ENCODE measurements around the gene PCDHA1. TPM values are rescaled to one million over a fixed set of nuclear protein-coding genes. Genes with fewer than 3 reads are reported as not detected.

Gene PCDHA1
- total and polyA plus RNA-seq, 9 of the 15 experiments (the other 6 are each of a cell fraction or from before 2014, with no cell fraction given) = not detected

DNA sequence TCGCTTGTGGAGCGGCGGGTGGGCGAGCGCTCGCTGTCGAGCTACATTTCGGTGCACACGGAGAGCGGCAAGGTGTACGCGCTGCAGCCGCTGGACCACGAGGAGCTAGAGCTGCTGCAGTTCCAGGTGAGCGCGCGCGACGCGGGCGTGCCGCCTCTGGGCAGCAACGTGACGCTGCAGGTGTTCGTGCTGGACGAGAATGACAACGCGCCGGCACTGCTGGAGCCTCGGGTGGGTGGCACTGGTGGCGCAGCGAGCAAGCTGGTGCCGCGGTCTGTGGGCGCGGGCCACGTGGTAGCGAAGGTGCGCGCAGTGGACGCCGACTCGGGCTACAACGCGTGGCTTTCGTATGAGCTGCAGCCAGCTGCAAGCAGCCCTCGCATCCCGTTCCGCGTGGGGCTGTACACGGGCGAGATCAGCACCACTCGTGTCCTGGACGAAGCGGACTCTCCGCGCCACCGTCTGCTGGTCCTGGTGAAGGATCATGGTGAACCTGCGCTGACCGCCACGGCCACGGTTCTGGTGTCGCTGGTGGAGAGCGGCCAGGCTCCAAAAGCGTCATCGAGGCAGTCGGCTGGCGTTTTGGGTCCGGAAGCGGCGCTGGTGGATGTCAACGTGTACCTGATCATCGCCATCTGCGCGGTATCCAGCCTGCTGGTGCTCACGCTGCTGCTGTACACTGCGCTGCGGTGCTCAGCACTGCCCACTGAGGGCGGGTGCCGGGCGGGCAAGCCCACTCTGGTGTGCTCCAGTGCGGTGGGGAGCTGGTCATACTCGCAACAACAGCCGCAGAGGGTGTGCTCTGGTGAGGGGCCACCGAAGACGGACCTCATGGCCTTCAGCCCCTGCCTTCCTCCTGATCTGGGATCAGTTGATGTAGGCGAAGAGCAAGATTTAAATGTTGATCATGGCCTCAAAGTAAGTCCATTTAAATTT, 57.1 kb downstream of the PCDHA1 start:
- WGBS (ENCODE audit: insufficient coverage, low coverage, missing lambda C conversion rate) = 34% methylated on average over 66 of the region's 87 CpGs

More for the DNA sequence above, 57.1 kb downstream of the PCDHA1 start:
- DNase-seq (ENCODE audit: extremely low read depth in 1 of 4, low spot score in 3 of 4) (no peak), FAIRE-seq (no peak), ATAC-seq (no peak)
- no peaks in the 10 kb centered on the region for H3K27me3 ChIP-seq (ENCODE audit: control insufficient read depth in 2 of 2, insufficient read depth in 2 of 2, low read length in 2 of 2)
- H3K9me1 ChIP-seq (ENCODE audit: control insufficient read depth, insufficient read depth, low read length) = no peaks in the 10 kb centered on the region
- no TSS peak for BruUV-seq (replicated peaks)
- H3K4me2 ChIP-seq (ENCODE audit: insufficient read depth, low read length) = no peak overlapping the region
- H3K27ac ChIP-seq (ENCODE audit: extremely low read depth, low read depth, low read length) = no peak overlapping the region
- no peaks in the 10 kb centered on the region for H3K79me2 ChIP-seq (ENCODE audit: control insufficient read depth, insufficient read depth, low read length)
- in situ Hi-C loops (cut with MboI) = no loop called here
- no peak overlapping the region for H3K4me3 ChIP-seq
- H2AFZ ChIP-seq (ENCODE audit: low read depth, low read length) = no peak overlapping the region
- H4K20me1 ChIP-seq (replicated peaks; ENCODE audit: control insufficient read depth, insufficient read depth, low read length) = no peaks in the 10 kb centered on the region
- H3K9ac ChIP-seq (ENCODE audit: insufficient read depth in 1 of 2, low read depth in 2 of 2, low read length in 2 of 2) = no peak overlapping the region
- no peaks in the 10 kb centered on the region for H3K36me3 ChIP-seq (ENCODE audit: control insufficient read depth, insufficient read depth, low read length)
- H3K9me3 ChIP-seq (replicated peaks; ENCODE audit: control insufficient read depth, insufficient read depth, low read depth, low read length) = no peaks in the 10 kb centered on the region
- TF ChIP-seq NFRKB (IDR thresholded peaks at IDR 0.05; ENCODE audit: low read depth) (no peak), CEBPG (CRISPR knock-in tag; IDR thresholded peaks at IDR 0.05) (no peak), CEBPG (tag; conservative IDR thresholded peaks at IDR 0.05 in 1 of 2, IDR thresholded peaks at IDR 0.05 in 1 of 2) (no peak), TARDBP (IDR thresholded peaks at IDR 0.05) (no peak), SMAD1 (IDR thresholded peaks at IDR 0.05; ENCODE audit: low read depth, low read length, partially characterized antibody) (no peak), HDAC8 (tag; IDR thresholded peaks at IDR 0.05) (no peak)
- TF ChIP-seq, protein P1, sequence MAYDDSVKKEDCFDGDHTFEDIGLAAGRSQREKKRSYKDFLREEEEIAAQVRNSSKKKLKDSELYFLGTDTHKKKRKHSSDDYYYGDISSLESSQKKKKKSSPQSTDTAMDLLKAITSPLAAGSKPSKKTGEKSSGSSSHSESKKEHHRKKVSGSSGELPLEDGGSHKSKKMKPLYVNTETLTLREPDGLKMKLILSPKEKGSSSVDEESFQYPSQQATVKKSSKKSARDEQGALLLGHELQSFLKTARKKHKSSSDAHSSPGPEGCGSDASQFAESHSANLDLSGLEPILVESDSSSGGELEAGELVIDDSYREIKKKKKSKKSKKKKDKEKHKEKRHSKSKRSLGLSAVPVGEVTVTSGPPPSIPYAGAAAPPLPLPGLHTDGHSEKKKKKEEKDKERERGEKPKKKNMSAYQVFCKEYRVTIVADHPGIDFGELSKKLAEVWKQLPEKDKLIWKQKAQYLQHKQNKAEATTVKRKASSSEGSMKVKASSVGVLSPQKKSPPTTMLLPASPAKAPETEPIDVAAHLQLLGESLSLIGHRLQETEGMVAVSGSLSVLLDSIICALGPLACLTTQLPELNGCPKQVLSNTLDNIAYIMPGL (CRISPR knock-in tag; IDR thresholded peaks at IDR 0.05) = no peak
- TF ChIP-seq, protein P2, sequence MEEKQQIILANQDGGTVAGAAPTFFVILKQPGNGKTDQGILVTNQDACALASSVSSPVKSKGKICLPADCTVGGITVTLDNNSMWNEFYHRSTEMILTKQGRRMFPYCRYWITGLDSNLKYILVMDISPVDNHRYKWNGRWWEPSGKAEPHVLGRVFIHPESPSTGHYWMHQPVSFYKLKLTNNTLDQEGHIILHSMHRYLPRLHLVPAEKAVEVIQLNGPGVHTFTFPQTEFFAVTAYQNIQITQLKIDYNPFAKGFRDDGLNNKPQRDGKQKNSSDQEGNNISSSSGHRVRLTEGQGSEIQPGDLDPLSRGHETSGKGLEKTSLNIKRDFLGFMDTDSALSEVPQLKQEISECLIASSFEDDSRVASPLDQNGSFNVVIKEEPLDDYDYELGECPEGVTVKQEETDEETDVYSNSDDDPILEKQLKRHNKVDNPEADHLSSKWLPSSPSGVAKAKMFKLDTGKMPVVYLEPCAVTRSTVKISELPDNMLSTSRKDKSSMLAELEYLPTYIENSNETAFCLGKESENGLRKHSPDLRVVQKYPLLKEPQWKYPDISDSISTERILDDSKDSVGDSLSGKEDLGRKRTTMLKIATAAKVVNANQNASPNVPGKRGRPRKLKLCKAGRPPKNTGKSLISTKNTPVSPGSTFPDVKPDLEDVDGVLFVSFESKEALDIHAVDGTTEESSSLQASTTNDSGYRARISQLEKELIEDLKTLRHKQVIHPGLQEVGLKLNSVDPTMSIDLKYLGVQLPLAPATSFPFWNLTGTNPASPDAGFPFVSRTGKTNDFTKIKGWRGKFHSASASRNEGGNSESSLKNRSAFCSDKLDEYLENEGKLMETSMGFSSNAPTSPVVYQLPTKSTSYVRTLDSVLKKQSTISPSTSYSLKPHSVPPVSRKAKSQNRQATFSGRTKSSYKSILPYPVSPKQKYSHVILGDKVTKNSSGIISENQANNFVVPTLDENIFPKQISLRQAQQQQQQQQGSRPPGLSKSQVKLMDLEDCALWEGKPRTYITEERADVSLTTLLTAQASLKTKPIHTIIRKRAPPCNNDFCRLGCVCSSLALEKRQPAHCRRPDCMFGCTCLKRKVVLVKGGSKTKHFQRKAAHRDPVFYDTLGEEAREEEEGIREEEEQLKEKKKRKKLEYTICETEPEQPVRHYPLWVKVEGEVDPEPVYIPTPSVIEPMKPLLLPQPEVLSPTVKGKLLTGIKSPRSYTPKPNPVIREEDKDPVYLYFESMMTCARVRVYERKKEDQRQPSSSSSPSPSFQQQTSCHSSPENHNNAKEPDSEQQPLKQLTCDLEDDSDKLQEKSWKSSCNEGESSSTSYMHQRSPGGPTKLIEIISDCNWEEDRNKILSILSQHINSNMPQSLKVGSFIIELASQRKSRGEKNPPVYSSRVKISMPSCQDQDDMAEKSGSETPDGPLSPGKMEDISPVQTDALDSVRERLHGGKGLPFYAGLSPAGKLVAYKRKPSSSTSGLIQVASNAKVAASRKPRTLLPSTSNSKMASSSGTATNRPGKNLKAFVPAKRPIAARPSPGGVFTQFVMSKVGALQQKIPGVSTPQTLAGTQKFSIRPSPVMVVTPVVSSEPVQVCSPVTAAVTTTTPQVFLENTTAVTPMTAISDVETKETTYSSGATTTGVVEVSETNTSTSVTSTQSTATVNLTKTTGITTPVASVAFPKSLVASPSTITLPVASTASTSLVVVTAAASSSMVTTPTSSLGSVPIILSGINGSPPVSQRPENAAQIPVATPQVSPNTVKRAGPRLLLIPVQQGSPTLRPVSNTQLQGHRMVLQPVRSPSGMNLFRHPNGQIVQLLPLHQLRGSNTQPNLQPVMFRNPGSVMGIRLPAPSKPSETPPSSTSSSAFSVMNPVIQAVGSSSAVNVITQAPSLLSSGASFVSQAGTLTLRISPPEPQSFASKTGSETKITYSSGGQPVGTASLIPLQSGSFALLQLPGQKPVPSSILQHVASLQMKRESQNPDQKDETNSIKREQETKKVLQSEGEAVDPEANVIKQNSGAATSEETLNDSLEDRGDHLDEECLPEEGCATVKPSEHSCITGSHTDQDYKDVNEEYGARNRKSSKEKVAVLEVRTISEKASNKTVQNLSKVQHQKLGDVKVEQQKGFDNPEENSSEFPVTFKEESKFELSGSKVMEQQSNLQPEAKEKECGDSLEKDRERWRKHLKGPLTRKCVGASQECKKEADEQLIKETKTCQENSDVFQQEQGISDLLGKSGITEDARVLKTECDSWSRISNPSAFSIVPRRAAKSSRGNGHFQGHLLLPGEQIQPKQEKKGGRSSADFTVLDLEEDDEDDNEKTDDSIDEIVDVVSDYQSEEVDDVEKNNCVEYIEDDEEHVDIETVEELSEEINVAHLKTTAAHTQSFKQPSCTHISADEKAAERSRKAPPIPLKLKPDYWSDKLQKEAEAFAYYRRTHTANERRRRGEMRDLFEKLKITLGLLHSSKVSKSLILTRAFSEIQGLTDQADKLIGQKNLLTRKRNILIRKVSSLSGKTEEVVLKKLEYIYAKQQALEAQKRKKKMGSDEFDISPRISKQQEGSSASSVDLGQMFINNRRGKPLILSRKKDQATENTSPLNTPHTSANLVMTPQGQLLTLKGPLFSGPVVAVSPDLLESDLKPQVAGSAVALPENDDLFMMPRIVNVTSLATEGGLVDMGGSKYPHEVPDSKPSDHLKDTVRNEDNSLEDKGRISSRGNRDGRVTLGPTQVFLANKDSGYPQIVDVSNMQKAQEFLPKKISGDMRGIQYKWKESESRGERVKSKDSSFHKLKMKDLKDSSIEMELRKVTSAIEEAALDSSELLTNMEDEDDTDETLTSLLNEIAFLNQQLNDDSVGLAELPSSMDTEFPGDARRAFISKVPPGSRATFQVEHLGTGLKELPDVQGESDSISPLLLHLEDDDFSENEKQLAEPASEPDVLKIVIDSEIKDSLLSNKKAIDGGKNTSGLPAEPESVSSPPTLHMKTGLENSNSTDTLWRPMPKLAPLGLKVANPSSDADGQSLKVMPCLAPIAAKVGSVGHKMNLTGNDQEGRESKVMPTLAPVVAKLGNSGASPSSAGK (IDR thresholded peaks at IDR 0.05) = no peak
- intact Hi-C loops (cut with micrococcal nuclease) = no loop called here
- ChIA-PET CTCF (ENCODE audit: low intra/inter-chr PET ratio) (no interaction called here), POLR2A (no interaction called here)
- H3K4me1 ChIP-seq (replicated peaks in 1 of 2; ENCODE audit: control insufficient read depth in 2 of 2, insufficient read depth in 2 of 2, low read length in 2 of 2) = peaks cover 0 to 3% of the 10 kb centered on the region in 2 experiments; a peak in 1 of 5 replicates

All from K562 (cell line).